Kidney (tissue), 14 donors: ENCODE measurements around the gene PLTP. TPM values are rescaled to one million over a fixed set of nuclear protein-coding genes. Genes with fewer than 3 reads are reported as not detected.
"Not testable (repeated sequence)": the region's sequence is repeated elsewhere in the genome, so short reads cannot be mapped to it uniquely, and the experiment has no call there.

Experiments
- DNase-seq, 5 donors: peaks; one replicate each; pipeline ENCODE4 v3.0.0-alpha.2; 2013 to 2020
- FAIRE-seq: peaks from 2 replicates; lab custom pipeline; 2012; peaks lifted over from hg19 to GRCh38; lab: Jason Lieb, UNC
- H3K27ac ChIP-seq, 2 donors: one replicate each; pipeline ENCODE4 v1.7.0; 2013; ENCODE audit warnings: low read depth in 2 of 2, low read length in 2 of 2, inconsistent platforms in 1 of 2
- H3K27me3 ChIP-seq: one replicate; pipeline ENCODE4 v1.7.1; 2013; ENCODE audit warnings: low read length, inconsistent platforms; ENCODE audit not compliant: control insufficient read depth, insufficient read depth
- H3K36me3 ChIP-seq, 3 donors: one replicate each; pipeline versions ENCODE4 v1.7.0 to v1.7.1; 2013; ENCODE audit warnings: low read length in 3 of 3, control low read depth in 1 of 3, inconsistent platforms in 1 of 3; ENCODE audit not compliant: insufficient read depth in 3 of 3, control insufficient read depth in 2 of 3
- H3K4me1 ChIP-seq, 3 donors: one replicate each; pipeline versions ENCODE4 v1.7.0 to v1.7.1; 2013; ENCODE audit warnings: low read length in 3 of 3, inconsistent platforms in 1 of 3, low read depth in 1 of 3; ENCODE audit not compliant: control insufficient read depth in 2 of 3, insufficient read depth in 2 of 3
- H3K4me3 ChIP-seq, 3 donors: one replicate each; pipeline versions ENCODE4 v1.7.0 to v1.8.1; 2013; ENCODE audit warnings: low read length in 3 of 3, control low read depth in 1 of 3, inconsistent platforms in 1 of 3
- H3K9ac ChIP-seq, 3 donors: one replicate each; pipeline versions ENCODE4 v1.7.0 to v1.7.1; 2013; ENCODE audit warnings: low read length in 3 of 3, control low read depth in 1 of 3, inconsistent platforms in 1 of 3
- H3K9me3 ChIP-seq, 3 donors: one replicate each; pipeline versions ENCODE4 v1.7.0 to v1.7.1; 2013; ENCODE audit warnings: low read length in 3 of 3, control low read depth in 1 of 3, inconsistent platforms in 1 of 3; ENCODE audit not compliant: control insufficient read depth in 2 of 3, insufficient read depth in 1 of 3
- CTCF ChIP-seq: IDR thresholded peaks from 3 replicates; pipeline ENCODE4 v1.5.1; 2012; ENCODE audit warnings: mild to moderate bottlenecking, moderate library complexity, borderline replicate concordance; ENCODE audit not compliant: insufficient read depth; ENCODE audit errors: extremely low read depth
- intact Hi-C: fragments of 100-400 bp; cut with DNase I; formaldehyde crosslinking; loops from one replicate; pipeline ENCODE4 v1.11.1; 2022
- polyA plus RNA-seq: library from polyadenylated mRNA; stranded (reverse); fragments of 350-450 nt; fragmentation: Illumina TruSeq; extraction: RNeasy Lipid Tissue Mini Kit (QIAGEN cat#74804); gene quantifications from one replicate; pipeline ENCODE4 v1.2.3, GENCODE V29; 2014; ENCODE audit warnings: low read depth, low replicate concordance; ENCODE audit not compliant: insufficient read depth
- total RNA-seq: library from RNA; stranded (reverse); fragmentation: NEBNext Ultra II Directional; extraction: Animal tissue kit (Norgen Biotek cat#: 25700); gene quantifications from one replicate; pipeline ENCODE4 v1.2.1, GENCODE V29; 2021
- donor health status: control.
- donor health status: control.
- donor health status: control.
- donor health status: control.
- donor health status: control.
- donor health status: DM: yes; HTN: yes; CAD: no.
- donor health status: Normal renal cell carcinoma (clear cell type).

The PLTP gene
- total and polyA plus RNA-seq, 2 donors from 2014 or later: 345 to 790 TPM

DNA sequence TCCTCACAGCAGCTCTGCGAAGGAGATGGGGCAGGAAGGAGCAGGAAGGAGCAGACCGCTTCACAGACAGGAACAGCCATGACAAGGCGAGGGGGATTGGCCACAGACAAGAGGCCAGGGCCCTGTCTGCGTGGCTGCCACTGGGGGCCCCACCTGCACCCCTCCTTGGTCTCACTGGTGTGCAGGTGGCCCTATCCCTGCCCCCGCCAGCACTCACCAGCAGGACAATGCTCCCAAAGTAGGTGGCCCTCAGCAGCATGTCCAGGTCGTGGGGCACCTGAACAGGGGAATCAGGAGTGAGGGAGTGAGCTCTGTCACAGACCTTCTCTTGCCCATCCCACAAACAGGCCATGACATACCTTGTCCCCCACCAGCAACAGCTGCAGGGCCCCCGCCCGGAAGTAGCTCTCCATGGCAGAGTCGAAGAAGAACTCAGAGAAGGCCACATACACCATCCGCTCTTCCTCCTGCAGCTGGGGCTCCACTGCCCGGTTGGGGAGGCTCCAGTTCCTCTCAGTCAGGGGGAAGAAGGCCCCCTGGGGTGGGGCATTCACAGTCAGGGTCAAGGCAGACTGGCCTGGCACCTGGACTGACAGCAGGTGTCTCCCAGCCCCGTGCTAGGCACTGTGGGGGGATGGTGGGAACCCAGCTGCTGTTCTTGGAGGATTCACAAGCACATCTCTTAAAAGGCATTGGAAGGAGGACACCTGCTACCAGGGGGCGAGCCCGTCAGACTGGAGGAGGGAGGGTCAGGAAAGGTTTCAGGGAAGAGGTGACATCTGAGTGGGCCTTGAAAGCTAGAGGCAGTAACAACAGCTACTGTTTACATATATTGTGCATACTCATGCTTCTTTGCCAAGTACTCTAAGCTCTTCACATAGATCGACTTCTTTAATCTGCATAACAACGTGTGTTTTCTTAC lies 7.1 kb downstream of the PLTP start:
- FAIRE-seq (no peak), DNase-seq (peak in 1 of 5 donors; percentile 70)
- no peaks in the 10 kb centered on the region for H3K36me3 ChIP-seq
- H3K27me3 ChIP-seq: no peaks in the 10 kb centered on the region
- no peaks in the 10 kb centered on the region for H3K9me3 ChIP-seq
- H3K4me3 ChIP-seq: no peak overlapping the region
- H3K4me1 ChIP-seq: no peaks in the 10 kb centered on the region
- no peak overlapping the region for H3K9ac ChIP-seq
- TF ChIP-seq CTCF: no peak
- H3K27ac ChIP-seq: no peak overlapping the region
- intact Hi-C loops: no loop called here

DNA sequence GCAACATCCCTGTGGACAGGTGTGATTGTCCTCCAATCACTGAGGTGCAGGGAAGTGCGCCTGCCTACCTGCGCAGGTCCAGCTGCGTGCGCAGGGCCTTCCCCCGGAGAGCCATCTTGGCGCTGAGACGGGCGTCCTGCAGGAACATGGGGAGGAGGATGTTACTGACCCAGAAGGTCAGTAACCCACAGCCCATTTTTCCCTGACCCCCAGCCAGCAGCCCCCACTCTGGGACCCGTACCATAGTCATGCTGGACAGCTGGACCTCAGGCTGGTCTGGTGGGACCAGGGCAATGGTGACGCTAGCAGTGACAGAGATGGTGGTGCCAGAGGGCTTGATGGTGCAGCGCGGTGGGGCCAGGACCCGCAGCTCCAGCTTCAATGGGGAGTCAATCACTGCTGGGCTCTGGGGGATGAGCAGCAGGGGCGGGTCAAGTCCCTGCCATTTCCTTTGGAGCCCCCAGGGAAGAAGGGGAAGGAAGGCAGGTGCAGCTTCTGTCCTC lies 9.7 kb downstream of the PLTP start:
- Histone ChIP-seq H3K9ac (no peak overlapping the region), H3K27ac (no peak overlapping the region), H3K9me3 (no peaks in the 10 kb centered on the region), H3K27me3 (no peaks in the 10 kb centered on the region), H3K4me1 (no peaks in the 10 kb centered on the region), H3K36me3 (peaks cover 5 to 12% (median 7%) of the 10 kb centered on the region in 3 donors), H3K4me3 (no peak overlapping the region)
- DNase-seq: peak in 1 of 5 donors; percentile 70
- intact Hi-C loops: no loop called here
- TF ChIP-seq CTCF: no peak
- FAIRE-seq: no peak

- intact Hi-C loops, FAIRE-seq: not testable (repeated sequence)
- H3K36me3 ChIP-seq: peaks cover 5 to 18% (median 9%) of the 10 kb centered on the region in 3 donors
These were observed 10.6 kb downstream of the PLTP start for GRCh38 chr20:45901332-45901731.

DNA sequence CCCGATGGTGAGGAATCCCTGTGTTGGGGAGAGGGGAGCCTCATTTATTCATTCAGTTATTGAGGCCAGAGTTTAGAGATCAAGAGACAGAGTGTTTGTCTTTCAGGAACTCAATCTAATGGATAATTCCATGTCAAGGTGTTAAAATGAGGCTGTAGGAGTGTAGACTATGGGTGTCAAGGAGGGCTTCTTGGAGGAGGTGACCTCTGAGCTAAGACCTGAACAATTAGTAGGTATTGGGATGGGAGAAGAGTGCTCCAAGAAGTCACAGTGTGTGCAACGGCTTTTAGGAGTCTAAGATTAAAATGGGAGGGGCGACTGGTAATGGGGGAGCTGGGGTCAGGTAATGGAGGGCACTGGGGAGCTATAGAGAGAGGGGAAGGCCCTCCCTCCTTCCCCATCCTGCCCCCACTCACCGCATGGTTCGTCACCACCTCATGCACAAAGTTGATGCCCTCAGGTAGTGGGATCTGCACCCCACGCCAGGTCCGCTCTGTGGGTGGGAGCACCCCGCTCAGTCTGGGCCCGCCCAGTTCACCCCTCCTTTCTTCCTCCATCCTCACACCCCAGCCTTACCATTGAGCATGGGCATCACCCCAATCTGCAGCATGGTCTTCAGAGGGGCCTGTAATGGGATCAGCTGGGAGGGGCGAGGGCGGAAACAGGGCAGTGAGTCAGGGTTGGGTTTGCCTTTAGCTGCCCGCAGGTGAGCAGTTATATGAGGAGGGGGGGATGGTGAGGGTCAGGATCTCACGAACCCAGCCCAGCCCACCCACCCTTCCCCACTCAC lies 12.7 kb downstream of the PLTP start:
- TF ChIP-seq CTCF: no peak
- Histone ChIP-seq H3K27ac (no peak overlapping the region), H3K27me3 (no peaks in the 10 kb centered on the region), H3K4me1 (no peaks in the 10 kb centered on the region), H3K9me3 (no peaks in the 10 kb centered on the region), H3K4me3 (no peak overlapping the region), H3K9ac (no peak overlapping the region), H3K36me3 (peaks cover 5 to 22% (median 18%) of the 10 kb centered on the region in 3 donors)
- intact Hi-C loops: no loop called here
- FAIRE-seq: no peak
- DNase-seq: peak in 1 of 5 donors; percentile 44

More at GRCh38 chr20:45901332-45901731, 10.6 kb downstream of the PLTP start:
- H3K9me3 ChIP-seq, H3K9ac ChIP-seq, H3K27me3 ChIP-seq, H3K4me1 ChIP-seq, H3K27ac ChIP-seq, H3K4me3 ChIP-seq: not testable (repeated sequence)
- DNase-seq: peak in 1 of 5 donors; percentile 15
